Germinal center (tissue), 1 donor: ENCODE results near the gene NAALADL2.
"Not testable (repeated sequence)": the region's sequence is repeated elsewhere in the genome, so short reads cannot be mapped to it uniquely, and the experiment has no call there.

Experiments used
- DNase-seq: peaks from one replicate; pipeline ENCODE4 v3.0.0; 2012; ENCODE audit warnings: mixed read lengths, low spot score

NAALADL2 gene

GRCh38 chr3:175312791-175313190 lies 453.7 kb downstream of the NAALADL2 start:
- no peak for DNase-seq

DNA sequence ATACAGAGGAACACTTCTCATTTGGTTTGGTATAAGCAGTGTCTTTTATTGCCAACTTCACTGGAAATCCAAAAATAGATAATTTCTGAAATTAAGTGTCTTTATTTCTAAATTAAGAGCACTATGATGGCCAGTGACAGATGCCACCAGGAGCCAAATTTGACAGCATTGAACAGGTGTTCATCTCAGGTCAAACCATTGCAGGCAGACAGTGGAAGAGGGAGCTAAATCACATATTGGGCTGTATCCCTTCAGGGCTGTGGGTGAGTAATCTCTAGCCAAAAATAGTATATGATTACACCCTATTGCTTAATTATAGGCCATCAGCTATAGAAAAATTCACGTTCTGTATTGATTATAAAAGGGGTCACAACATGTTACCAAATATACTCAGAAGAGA lies 457.7 kb downstream of the NAALADL2 start:
- DNase-seq: no peak

GRCh38 chr3:175325440-175325839 lies 466.3 kb downstream of the NAALADL2 start:
- no peak for DNase-seq

GRCh38 chr3:175326041-175326440 lies 466.9 kb downstream of the NAALADL2 start:
- DNase-seq: no peak

- no peak for DNase-seq
Observed at GRCh38 chr3:175329373-175329772, 470.2 kb downstream of the NAALADL2 start.

- DNase-seq: no peak
Observed at GRCh38 chr3:175335229-175335628, 476.1 kb downstream of the NAALADL2 start.

GRCh38 chr3:175336406-175337133 lies 477.4 kb downstream of the NAALADL2 start:
- DNase-seq: no peak

DNA sequence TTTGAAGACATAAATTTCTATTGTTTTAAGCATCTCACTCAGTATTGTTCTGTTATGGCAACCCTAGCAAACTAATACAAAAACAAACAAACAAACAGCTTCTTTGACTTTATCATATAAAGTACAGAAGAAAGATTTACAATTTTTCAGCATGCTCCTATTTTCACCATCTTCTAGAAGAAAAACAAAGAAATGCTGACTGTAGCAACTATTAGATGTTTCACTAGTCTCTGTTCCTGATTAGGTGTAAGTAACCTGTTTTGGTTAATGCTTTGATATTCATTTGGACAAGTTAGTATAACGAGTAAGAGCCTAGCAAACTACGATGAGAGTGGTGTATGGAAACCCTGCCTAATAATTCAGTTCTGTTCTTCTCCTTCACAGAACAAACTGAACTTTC lies 478.5 kb downstream of the NAALADL2 start:
- no peak for DNase-seq

DNA sequence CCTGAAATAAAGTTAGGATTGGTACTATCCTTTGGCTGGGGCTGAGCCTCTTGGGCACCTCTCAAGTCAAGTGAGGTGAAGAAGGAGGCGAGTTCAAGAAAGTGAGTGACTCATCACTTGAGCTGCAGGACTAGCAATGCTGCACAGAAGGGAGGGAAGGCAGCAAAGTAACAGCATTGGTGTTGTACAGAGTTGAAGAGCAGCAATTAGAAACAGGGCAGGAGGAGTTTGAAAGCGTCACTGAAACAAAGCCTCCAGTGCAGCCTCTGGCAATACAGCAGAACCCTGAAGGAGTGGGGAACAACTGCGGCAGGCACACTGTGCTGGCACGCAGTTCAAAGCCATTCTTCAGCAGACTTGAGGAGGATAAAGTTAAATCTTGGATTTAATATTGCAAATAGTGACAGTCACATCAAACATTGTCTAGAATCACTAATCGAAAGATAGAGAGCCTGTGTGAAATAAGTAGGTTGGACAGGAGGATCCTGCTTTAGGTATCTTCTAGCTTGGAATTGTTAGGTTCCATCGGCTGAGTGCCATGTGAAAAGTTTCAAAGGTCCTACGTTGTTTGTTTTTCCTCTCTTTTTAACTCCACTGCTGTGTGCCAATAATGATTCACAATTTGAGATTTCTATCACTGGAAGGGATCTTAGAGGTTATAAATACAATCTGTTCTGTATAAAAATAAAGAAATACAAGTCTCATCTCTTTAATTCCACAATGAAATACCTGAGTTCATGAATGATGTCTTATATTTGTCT lies 479.8 kb downstream of the NAALADL2 start:
- no peak for DNase-seq

DNA sequence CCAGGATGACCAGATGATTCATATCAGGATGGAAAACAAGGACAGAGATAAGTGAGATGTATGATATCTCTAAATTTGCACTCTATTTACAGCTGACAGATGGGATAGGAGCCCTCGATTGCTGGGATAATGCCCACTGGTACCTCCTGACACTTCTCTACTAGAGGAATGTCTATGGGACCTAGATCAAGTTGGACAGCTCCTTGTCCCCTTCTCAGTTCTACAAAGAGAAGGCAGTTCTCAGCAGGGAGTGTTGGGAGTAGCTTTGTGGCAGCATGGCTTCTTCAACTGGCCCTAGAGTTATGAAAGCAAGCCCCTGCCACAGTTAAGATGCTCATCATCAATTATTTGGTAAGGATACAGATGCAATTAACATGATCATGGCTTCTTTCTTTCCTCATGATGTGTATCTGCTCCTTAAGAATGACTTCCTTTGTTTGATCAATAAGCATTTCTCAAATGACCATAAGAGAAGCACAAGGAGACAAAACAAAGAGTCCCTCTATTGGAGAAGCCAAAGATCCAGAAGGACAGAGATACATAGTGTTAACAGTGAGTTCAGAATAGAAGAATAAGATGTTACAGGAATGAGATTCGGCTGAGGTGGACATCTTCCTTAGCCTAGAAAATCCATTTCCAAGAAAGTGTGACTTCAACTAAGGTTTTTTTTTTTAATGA lies 481.3 kb downstream of the NAALADL2 start:
- DNase-seq: no peak

- no peak for DNase-seq
Observed at GRCh38 chr3:175342196-175342595, 483.1 kb downstream of the NAALADL2 start.

GRCh38 chr3:175343946-175344345 lies 484.8 kb downstream of the NAALADL2 start:
- DNase-seq: no peak

DNA sequence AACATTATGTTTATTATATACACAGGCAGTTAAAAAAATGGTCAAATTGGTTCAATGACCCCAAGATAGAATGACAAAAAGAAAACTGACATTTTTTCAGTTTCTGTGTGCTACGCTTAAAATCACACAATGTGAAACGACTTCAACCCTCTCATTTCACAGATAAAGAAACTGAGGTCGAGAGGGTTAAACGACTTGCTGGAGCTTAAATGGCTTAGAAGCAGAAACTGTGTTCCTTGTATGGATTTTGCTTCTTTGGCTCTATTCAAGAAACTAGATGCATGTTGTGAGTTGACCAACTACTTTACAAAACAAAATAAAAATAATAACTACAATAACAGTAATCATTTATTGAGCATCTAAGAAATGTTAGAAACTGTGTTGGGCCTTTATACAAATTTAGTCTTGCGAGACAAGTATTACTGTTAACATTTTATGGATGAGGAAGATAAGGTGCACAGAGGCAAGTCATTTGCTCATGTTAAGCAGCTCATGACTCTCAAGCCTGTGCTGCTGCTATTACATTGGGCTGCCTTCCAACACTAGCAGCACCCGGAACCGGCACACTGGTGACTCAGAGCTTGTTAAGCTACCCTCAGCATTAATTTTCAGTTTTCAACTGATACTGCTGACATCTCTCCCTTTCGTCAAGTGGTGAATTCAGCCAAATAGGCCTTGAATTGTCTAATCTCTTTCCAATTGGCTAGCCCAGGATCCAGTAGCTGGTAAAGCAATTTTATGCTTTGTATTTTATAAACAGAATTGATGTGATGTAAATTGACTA lies 487.6 kb downstream of the NAALADL2 start:
- no peak for DNase-seq

- DNase-seq: no peak
Observed at GRCh38 chr3:175349168-175349567, 490.0 kb downstream of the NAALADL2 start.

DNA sequence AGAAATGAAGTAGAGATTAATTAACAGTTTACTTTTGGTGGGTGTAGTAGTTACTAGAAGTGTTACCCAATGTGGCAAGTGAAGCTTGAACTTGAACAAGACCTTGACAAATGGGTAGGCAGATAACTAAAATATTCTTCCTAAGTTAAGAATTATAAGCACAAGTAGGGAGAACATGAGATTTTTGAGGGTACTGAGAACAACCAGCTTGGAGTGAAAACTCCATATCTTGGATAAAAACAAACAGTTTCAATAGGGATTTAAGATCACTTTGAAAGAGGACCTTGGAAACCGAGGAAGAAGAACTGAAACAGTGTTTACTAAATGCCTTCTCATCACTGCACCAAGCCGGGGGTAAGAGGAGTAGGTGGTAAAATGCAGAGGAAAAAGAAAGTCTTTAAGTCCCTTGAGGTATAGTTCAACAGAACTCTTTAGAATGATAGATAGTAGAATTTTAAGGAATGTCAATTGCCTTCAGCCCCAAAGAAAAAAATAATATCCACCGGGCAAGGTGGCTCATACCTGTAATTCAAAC lies 496.7 kb downstream of the NAALADL2 start:
- DNase-seq: no peak

DNA sequence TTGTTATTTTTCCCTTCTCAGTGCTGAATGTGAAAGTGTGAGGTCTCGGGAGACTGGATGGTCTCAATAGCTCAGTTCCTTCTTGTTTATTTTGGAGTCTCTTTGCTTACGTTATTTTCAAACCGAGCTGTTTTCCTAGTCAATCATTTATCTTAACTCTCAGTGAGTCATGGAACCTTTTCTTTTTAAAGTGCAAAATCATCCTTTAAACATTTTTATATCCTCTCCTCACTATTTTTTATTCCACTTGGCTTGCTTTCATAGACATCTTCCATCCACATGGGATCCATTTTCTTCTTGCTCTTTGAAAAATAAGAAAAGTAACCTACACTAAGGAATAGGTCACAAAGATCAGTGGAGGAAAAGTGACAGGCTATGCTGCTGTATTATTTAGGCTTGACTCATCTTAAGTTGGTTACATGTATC lies 497.8 kb downstream of the NAALADL2 start:
- no peak for DNase-seq

- no peak for DNase-seq
Observed at GRCh38 chr3:175357758-175358157, 498.6 kb downstream of the NAALADL2 start.

GRCh38 chr3:175358935-175359334 lies 499.8 kb downstream of the NAALADL2 start:
- no peak for DNase-seq

- not testable (repeated sequence) for DNase-seq
Observed at GRCh38 chr3:175370426-175370825, 511.3 kb downstream of the NAALADL2 start.

DNA sequence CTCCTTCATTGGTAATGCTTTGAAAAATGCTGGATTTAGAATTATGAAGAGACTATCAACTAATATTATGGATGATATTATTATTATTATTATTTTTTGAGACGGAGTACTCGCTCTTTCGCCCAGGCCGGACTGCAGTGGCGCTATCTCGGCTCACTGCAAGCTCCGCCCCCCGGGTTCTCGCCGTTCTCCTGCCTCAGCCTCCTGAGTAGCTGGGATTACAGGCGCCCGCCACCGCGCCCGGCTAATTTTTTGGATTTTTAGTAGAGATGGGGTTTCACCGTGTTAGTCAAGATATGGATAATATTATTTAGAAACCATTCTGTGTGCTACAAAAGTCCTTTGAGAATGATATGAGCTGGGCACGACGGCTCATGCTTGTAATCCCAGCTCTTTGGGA lies 512.1 kb downstream of the NAALADL2 start:
- DNase-seq: not testable (repeated sequence)

DNA sequence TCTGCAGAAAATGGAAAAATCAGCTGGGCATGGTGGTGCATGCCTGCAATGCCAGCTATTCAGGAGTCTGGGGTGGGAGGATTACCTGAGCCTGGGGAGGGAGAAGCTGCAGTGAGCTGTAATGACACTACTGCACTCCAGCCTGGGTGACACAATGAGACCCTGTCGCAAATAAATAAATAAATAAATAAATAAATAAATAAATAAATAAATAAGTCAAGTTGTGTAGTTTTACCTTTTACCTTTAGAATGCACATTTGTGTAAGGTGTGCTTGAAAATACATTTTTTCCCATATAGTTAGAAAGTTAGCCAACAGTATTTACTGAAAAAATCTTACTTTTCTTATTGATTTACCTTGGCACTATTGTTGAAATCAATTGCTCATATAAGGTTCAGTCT lies 515.6 kb downstream of the NAALADL2 start:
- no peak for DNase-seq

- DNase-seq: no peak
Observed at GRCh38 chr3:175378348-175378747, 519.2 kb downstream of the NAALADL2 start.
